NT2/D1 (cell line): ENCODE results near the gene CABLES1.

Experiments used
- DNase-seq: peaks from one replicate; pipeline ENCODE4 v3.0.0-alpha.2; 2011; ENCODE audit warnings: low read depth, low spot score
- H3K27me3 ChIP-seq: 2 replicates; pipeline ENCODE4 v1.6.0; 2011; ENCODE audit warnings: mild to moderate bottlenecking; ENCODE audit not compliant: insufficient read length, insufficient read depth
- H3K36me3 ChIP-seq: 2 replicates; pipeline ENCODE4 v1.6.1; 2011; ENCODE audit warnings: mild to moderate bottlenecking, low read length, mixed read lengths; ENCODE audit not compliant: insufficient read depth, insufficient read length
- H3K4me1 ChIP-seq: 2 replicates; pipeline ENCODE4 v1.5.1; 2011; ENCODE audit not compliant: insufficient read depth, insufficient read length
- H3K4me3 ChIP-seq: 2 replicates; pipeline ENCODE4 v1.5.1; 2011; ENCODE audit warnings: low read depth; ENCODE audit not compliant: insufficient read length
- H3K9ac ChIP-seq: 2 replicates; pipeline ENCODE4 v1.6.0; 2011; ENCODE audit warnings: low read depth; ENCODE audit not compliant: insufficient read length
- H3K9me3 ChIP-seq: 2 replicates; pipeline ENCODE4 v1.5.1; 2011; ENCODE audit warnings: mild to moderate bottlenecking, low read length; ENCODE audit not compliant: insufficient read depth
- SUZ12 ChIP-seq: IDR thresholded peaks from 2 replicates; pipeline ENCODE4 v1.6.1; 2011; ENCODE audit not compliant: insufficient read length, insufficient read depth; ENCODE audit errors: extremely low read depth
- YY1 ChIP-seq: IDR thresholded peaks from 2 replicates; pipeline ENCODE4 v1.6.1; 2011; ENCODE audit not compliant: insufficient read length, insufficient read depth
- ZNF274 ChIP-seq: IDR thresholded peaks from 2 replicates; pipeline ENCODE4 v1.6.1; 2011; ENCODE audit warnings: mild to moderate bottlenecking, low read depth, low read length

The CABLES1 gene

GRCh38 chr18:23274638-23275482 lies 139.6 kb downstream of the CABLES1 start:
- TF ChIP-seq ZNF274 (no peak), SUZ12 (no peak), YY1 (no peak)
- H3K9ac ChIP-seq = no peak overlapping the region
- H3K4me3 ChIP-seq = no peak overlapping the region
- no peaks in the 10 kb centered on the region for H3K36me3 ChIP-seq
- peaks cover 13% of the 10 kb centered on the region for H3K4me1 ChIP-seq
- H3K9me3 ChIP-seq = peaks cover 40% of the 10 kb centered on the region; the same call in 1 of the 2 replicates
- no peaks in the 10 kb centered on the region for H3K27me3 ChIP-seq
- DNase-seq = no peak

GRCh38 chr18:23276451-23276850 lies 141.2 kb downstream of the CABLES1 start:
- no peak for DNase-seq
- Histone ChIP-seq H3K4me1 (peaks cover 18% of the 10 kb centered on the region), H3K9me3 (peaks cover 24% of the 10 kb centered on the region; the same call in 1 of the 2 replicates), H3K4me3 (no peak overlapping the region), H3K9ac (no peak overlapping the region), H3K27me3 (no peaks in the 10 kb centered on the region), H3K36me3 (no peaks in the 10 kb centered on the region)
- TF ChIP-seq SUZ12 = no peak
- TF ChIP-seq ZNF274 = no peak
- no peak for TF ChIP-seq YY1

- peaks cover 21% of the 10 kb centered on the region; the same call in 1 of the 2 replicates for H3K9me3 ChIP-seq
- TF ChIP-seq ZNF274 = no peak
- TF ChIP-seq SUZ12 = no peak
- TF ChIP-seq YY1 = no peak
- peaks cover 20% of the 10 kb centered on the region for H3K4me1 ChIP-seq
- no peaks in the 10 kb centered on the region for H3K27me3 ChIP-seq
- H3K9ac ChIP-seq = no peak overlapping the region
- no peak for DNase-seq
- no peak overlapping the region for H3K4me3 ChIP-seq
- H3K36me3 ChIP-seq = no peaks in the 10 kb centered on the region
These were observed 142.1 kb downstream of the CABLES1 start for GRCh38 chr18:23277399-23277798.

GRCh38 chr18:23279931-23280330 lies 144.6 kb downstream of the CABLES1 start:
- H3K27me3 ChIP-seq = no peaks in the 10 kb centered on the region
- H3K36me3 ChIP-seq = no peaks in the 10 kb centered on the region
- TF ChIP-seq SUZ12 = no peak
- no peak for TF ChIP-seq YY1
- TF ChIP-seq ZNF274 = no peak
- H3K9ac ChIP-seq = no peak overlapping the region
- H3K4me1 ChIP-seq = peaks cover 21% of the 10 kb centered on the region
- H3K9me3 ChIP-seq = peaks cover 21% of the 10 kb centered on the region; the same call in 1 of the 2 replicates
- no peak for DNase-seq
- no peak overlapping the region for H3K4me3 ChIP-seq

- H3K36me3 ChIP-seq = no peaks in the 10 kb centered on the region
- H3K27me3 ChIP-seq = no peaks in the 10 kb centered on the region
- TF ChIP-seq YY1 (no peak), ZNF274 (no peak), SUZ12 (no peak)
- DNase-seq = no peak
- peaks cover 21% of the 10 kb centered on the region; the same call in 1 of the 2 replicates for H3K9me3 ChIP-seq
- no peak overlapping the region for H3K9ac ChIP-seq
- H3K4me1 ChIP-seq = peaks cover 20% of the 10 kb centered on the region
- H3K4me3 ChIP-seq = no peak overlapping the region
These were observed 145.6 kb downstream of the CABLES1 start for GRCh38 chr18:23280844-23281243.

- Histone ChIP-seq H3K4me1 (peaks cover 18% of the 10 kb centered on the region), H3K36me3 (no peaks in the 10 kb centered on the region), H3K9me3 (peaks cover 18% of the 10 kb centered on the region; the same call in 1 of the 2 replicates), H3K4me3 (no peak overlapping the region), H3K9ac (no peak overlapping the region), H3K27me3 (no peaks in the 10 kb centered on the region)
- no peak for DNase-seq
- TF ChIP-seq SUZ12 (no peak), YY1 (no peak), ZNF274 (no peak)
These were observed 146.5 kb downstream of the CABLES1 start for GRCh38 chr18:23281626-23282436.

- Histone ChIP-seq H3K4me3 (no peak overlapping the region), H3K4me1 (peaks cover 18% of the 10 kb centered on the region), H3K9me3 (peaks cover 12% of the 10 kb centered on the region; the same call in 1 of the 2 replicates), H3K9ac (no peak overlapping the region), H3K27me3 (no peaks in the 10 kb centered on the region), H3K36me3 (no peaks in the 10 kb centered on the region)
- TF ChIP-seq ZNF274 (no peak), SUZ12 (no peak), YY1 (no peak)
- no peak for DNase-seq
These were observed 147.1 kb downstream of the CABLES1 start for GRCh38 chr18:23282437-23282781.
